IMR-90 (cell line): ENCODE data around the gene GOT1. TPM values are rescaled to one million over a fixed set of nuclear protein-coding genes. Genes with fewer than 3 reads are reported as not detected.

Source experiments
- ATAC-seq: fragments of 200-7000 bp; cut with Tn5 transposase; 2 replicates; pipeline ENCODE4 v1.9.1; 2020; ENCODE audit warnings: low read depth, mild to moderate bottlenecking, moderate library complexity
- BruUV-seq: library from RNA; stranded (reverse); fragments of 400-500 nt; replicated peaks from 2 replicates; lab custom pipeline; 2021; lab: Mats Ljungman, UMichigan
- CTCF ChIA-PET: fragments of 300-600 bp; formaldehyde crosslinking; extraction: SDS; loops from one replicate; lab custom pipeline; 2021; ENCODE audit warnings: antibody characterized with exemption; lab: Yijun Ruan, JAX
- POLR2A ChIA-PET: fragments of 300-600 bp; sonication (Branson Sonifier 250); formaldehyde crosslinking; loops from one replicate; lab custom pipeline; 2022; ENCODE audit warnings: antibody characterized with exemption; ENCODE audit not compliant: unreplicated experiment; lab: Charles Lee
- DNase-seq: peaks from one replicate; pipeline ENCODE4 v3.0.0; 2013
- H2AFZ ChIP-seq: replicated peaks from 2 replicates; pipeline ENCODE3; 2013; ENCODE audit warnings: low read length, mild to moderate bottlenecking; ENCODE audit not compliant: poor library complexity
- H2AK5ac ChIP-seq: 2 replicates; pipeline ENCODE4 v1.6.1; 2013; ENCODE audit warnings: low read depth, low read length, inconsistent platforms
- H2AK9ac ChIP-seq: replicated peaks from 2 replicates; pipeline ENCODE3; 2013; ENCODE audit warnings: mild to moderate bottlenecking, low read depth, low read length, moderate library complexity; ENCODE audit not compliant: poor library complexity
- H2BK120ac ChIP-seq: 2 replicates; pipeline ENCODE4 v1.6.1; 2013; ENCODE audit warnings: low read depth, low read length, inconsistent platforms
- H2BK15ac ChIP-seq: 3 replicates; pipeline ENCODE4 v1.6.1; 2013; ENCODE audit warnings: low read depth, low read length, inconsistent platforms
- H2BK20ac ChIP-seq: 2 replicates; pipeline ENCODE4 v1.6.1; 2013; ENCODE audit warnings: low read depth, mild to moderate bottlenecking, inconsistent platforms, low read length, moderate library complexity
- H2BK5ac ChIP-seq: 2 replicates; pipeline ENCODE4 v1.6.1; 2013; ENCODE audit warnings: mild to moderate bottlenecking, low read depth, low read length, inconsistent platforms; ENCODE audit not compliant: poor library complexity, severe bottlenecking
- H3K14ac ChIP-seq: replicated peaks from 2 replicates; pipeline ENCODE4 v1.6.1; 2013; ENCODE audit warnings: low read depth, low read length, inconsistent platforms
- H3K18ac ChIP-seq: 2 replicates; pipeline ENCODE4 v1.6.1; 2013; ENCODE audit warnings: low read depth, low read length, control low read depth
- H3K23ac ChIP-seq: 2 replicates; pipeline ENCODE4 v1.6.1; 2013; ENCODE audit warnings: low read depth, low read length, inconsistent platforms
- H3K27ac ChIP-seq: 2 replicates; pipeline ENCODE4 v1.5.1; 2013; ENCODE audit warnings: mild to moderate bottlenecking, control low read depth, low read length; ENCODE audit not compliant: insufficient read depth
- H3K27me3 ChIP-seq: 2 replicates; pipeline ENCODE4 v1.6.1; 2013; ENCODE audit warnings: low read length; ENCODE audit not compliant: control insufficient read depth, insufficient read depth
- H3K36me3 ChIP-seq: 2 replicates; pipeline ENCODE4 v1.6.1; 2013; ENCODE audit warnings: low read length, mixed read lengths; ENCODE audit not compliant: control insufficient read depth, insufficient read depth
- H3K4ac ChIP-seq: 2 replicates; pipeline ENCODE4 v1.6.1; 2013; ENCODE audit warnings: low read depth, low read length, inconsistent platforms
- H3K4me1 ChIP-seq: 2 replicates; pipeline ENCODE4 v1.6.1; 2013; ENCODE audit warnings: low read length, mixed read lengths; ENCODE audit not compliant: control insufficient read depth, insufficient read depth
- H3K4me2 ChIP-seq: 2 replicates; pipeline ENCODE4 v1.6.1; 2013; ENCODE audit warnings: low read depth, mild to moderate bottlenecking, control low read depth, low read length, moderate library complexity
- H3K4me3 ChIP-seq: 2 replicates; pipeline ENCODE4 v1.5.1; 2013; ENCODE audit warnings: low read depth, mild to moderate bottlenecking, control low read depth, low read length, moderate library complexity; ENCODE audit not compliant: insufficient read depth
- H3K56ac ChIP-seq: 2 replicates; pipeline ENCODE4 v1.6.1; 2013; ENCODE audit warnings: low read length, inconsistent platforms; ENCODE audit not compliant: insufficient read depth; ENCODE audit errors: extremely low read depth
- H3K79me1 ChIP-seq, 2 experiments: 2 replicates each; pipeline ENCODE4 v1.6.1; 2013; ENCODE audit warnings: low read length in 2 of 2, inconsistent platforms in 1 of 2, low read depth in 1 of 2
- H3K9ac ChIP-seq: 2 replicates; pipeline ENCODE4 v1.6.1; 2013; ENCODE audit warnings: low read depth, low read length, control low read depth
- H3K9me1 ChIP-seq: 2 replicates; pipeline ENCODE4 v1.6.1; 2013; ENCODE audit warnings: low read length, inconsistent platforms; ENCODE audit not compliant: insufficient read depth
- H3K9me3 ChIP-seq: 2 replicates; pipeline ENCODE4 v1.6.1; 2013; ENCODE audit warnings: low read length; ENCODE audit not compliant: control insufficient read depth, insufficient read depth
- H4K20me1 ChIP-seq: 2 replicates; pipeline ENCODE4 v1.6.1; 2013; ENCODE audit warnings: low read length, inconsistent platforms; ENCODE audit not compliant: insufficient read depth
- H4K5ac ChIP-seq: 2 replicates; pipeline ENCODE4 v1.6.1; 2013; ENCODE audit warnings: mild to moderate bottlenecking, low read depth, low read length, control low read depth
- H4K8ac ChIP-seq, 2 experiments: 2 replicates each; pipeline ENCODE4 v1.6.1; 2013; ENCODE audit warnings: low read depth in 2 of 2, low read length in 2 of 2, control low read depth in 1 of 2, inconsistent platforms in 1 of 2
- H4K91ac ChIP-seq: 2 replicates; pipeline ENCODE4 v1.6.1; 2013; ENCODE audit warnings: low read depth, low read length, inconsistent platforms; ENCODE audit not compliant: insufficient read depth
- MXI1 ChIP-seq: IDR thresholded peaks from 2 replicates; pipeline ENCODE4 v1.6.1; 2012; ENCODE audit warnings: low read depth, mild to moderate bottlenecking, low read length, moderate library complexity, borderline replicate concordance
- POLR2A ChIP-seq: IDR thresholded peaks from 2 replicates; pipeline ENCODE4 v1.6.1; 2012; ENCODE audit warnings: mild to moderate bottlenecking, low read depth, low read length
- dilution Hi-C: fragments of 300-500 bp; cut with HindIII; formaldehyde crosslinking; loops from one replicate; pipeline ENCODE4 v1.14.3; 2018; ENCODE audit warnings: low sequenced_read_pairs; ENCODE audit not compliant: unreplicated experiment
- in situ Hi-C: fragments of 300-500 bp; cut with MboI; formaldehyde crosslinking; loops from 3 replicates; pipeline ENCODE4 v1.14.3; 2019; ENCODE audit warnings: low sequenced_read_pairs, inconsistent platforms, mixed read lengths
- intact Hi-C: fragments of 100-400 bp; cut with micrococcal nuclease; formaldehyde crosslinking; loops from 2 replicates; pipeline ENCODE4 v1.10.0; 2022
- polyA plus RNA-seq, 3 experiments: library from polyadenylated mRNA; depleted of rRNA; stranded (reverse); fragments of >200 nt; gene quantifications; 2 replicates each; pipeline ENCODE4 v1.2.3, GENCODE V29; 2012; ENCODE audit warnings: low replicate concordance in 1 of 3
- total RNA-seq: library from RNA; depleted of rRNA; stranded (reverse); fragments of >200 nt; gene quantifications from 2 replicates; pipeline ENCODE4 v1.2.3, GENCODE V29; 2012

Gene GOT1
- total and polyA plus RNA-seq, 2 of the 4 experiments (the other 2 are of a cell fraction): 29.4 to 46.1 TPM

GRCh38 chr10:99418910-99419624 lies 11.4 kb downstream of the GOT1 start:
- no peak for TF ChIP-seq POLR2A
- TF ChIP-seq MXI1: no peak
- peaks cover 9 to 21% of the 10 kb centered on the region in 2 experiments for H3K79me1 ChIP-seq
- in situ Hi-C loops (no loop called here), dilution Hi-C loops (no loop called here), intact Hi-C loops (loop anchor here (5.0 kb wide), 1 partner anchor 872 kb away; no protein-coding TSS in a partner anchor)
- H3K4me2 ChIP-seq: no peak overlapping the region
- DNase-seq (no peak), ATAC-seq (no peak)
- H4K5ac ChIP-seq: no peak overlapping the region
- H2BK15ac ChIP-seq: no peak overlapping the region
- no peak overlapping the region for H3K9ac ChIP-seq
- no peak overlapping the region for H4K8ac ChIP-seq
- H3K36me3 ChIP-seq: peaks cover 15% of the 10 kb centered on the region
- H3K18ac ChIP-seq: no peak overlapping the region
- H3K14ac ChIP-seq: no peak overlapping the region
- H4K91ac ChIP-seq: no peak overlapping the region
- H3K27me3 ChIP-seq: no peaks in the 10 kb centered on the region
- CTCF ChIA-PET: no interaction called here
- H2BK20ac ChIP-seq: no peak overlapping the region
- no peak overlapping the region for H3K4ac ChIP-seq
- no peak overlapping the region for H2BK120ac ChIP-seq
- BruUV-seq: no TSS peak
- no peak overlapping the region for H3K56ac ChIP-seq
- H2AFZ ChIP-seq: no peak overlapping the region
- no peaks in the 10 kb centered on the region for H3K9me1 ChIP-seq
- no peak overlapping the region for H2BK5ac ChIP-seq
- H3K4me3 ChIP-seq: no peak overlapping the region
- POLR2A ChIA-PET: no interaction called here
- no peak overlapping the region for H2AK5ac ChIP-seq
- no peak overlapping the region for H3K27ac ChIP-seq
- H2AK9ac ChIP-seq: no peak overlapping the region
- H3K9me3 ChIP-seq: no peaks in the 10 kb centered on the region
- no peak overlapping the region for H3K23ac ChIP-seq
- no peaks in the 10 kb centered on the region for H3K4me1 ChIP-seq
- H4K20me1 ChIP-seq: no peaks in the 10 kb centered on the region
